Gastroesophageal sphincter (tissue), 4 donors: Measurements from ENCODE around the gene LIMCH1. TPM values are rescaled to one million over a fixed set of nuclear protein-coding genes. Genes with fewer than 3 reads are reported as not detected.

ENCODE experiments used
- ATAC-seq: fragments of 150-250 bp; one replicate; pipeline ENCODE4 v1.9.1; 2016; ENCODE audit warnings: mild to moderate bottlenecking, moderate library complexity
- H3K27ac ChIP-seq, 4 donors: fragments of 200-600 bp; sonication (generic) in 3 of 4; 1 replicate in 3 of 4; 2 replicates in 1 of 4; pipeline ENCODE4 v1.5.1; 2016 to 2019
- H3K27me3 ChIP-seq: fragments of 200-600 bp; sonication (generic); one replicate; pipeline ENCODE4 v1.5.1; 2019
- H3K36me3 ChIP-seq, 2 donors: fragments of 200-600 bp; sonication (generic); one replicate each; pipeline ENCODE4 v1.5.1; 2019; ENCODE audit warnings: control low read depth in 1 of 2
- H3K4me1 ChIP-seq, 3 donors: fragments of 200-600 bp; sonication (generic); 1 replicate in 2 of 3; 2 replicates in 1 of 3; pipeline ENCODE4 v1.5.1; 2016 to 2019; ENCODE audit warnings: control low read depth in 2 of 3
- H3K4me3 ChIP-seq, 2 donors: fragments of 200-600 bp; sonication (generic); one replicate each; pipeline ENCODE4 v1.5.1; 2019; ENCODE audit warnings: mild to moderate bottlenecking in 1 of 2, moderate library complexity in 1 of 2
- H3K9me3 ChIP-seq, 3 donors: fragments of 200-600 bp; sonication (generic); one replicate each; pipeline ENCODE4 v1.5.1; 2017 to 2019; ENCODE audit warnings: control low read depth in 2 of 3
- CTCF ChIP-seq, 4 experiments: fragments of 200-600 bp in 2 of 4; fragments of 450-650 bp in 2 of 4; sonication (generic) in 1 of 4; IDR thresholded peaks; one replicate each; pipeline ENCODE4 v1.5.1; 2017 to 2019; ENCODE audit warnings: antibody characterized with exemption in 4 of 4, mild to moderate bottlenecking in 2 of 4, moderate library complexity in 2 of 4
- EP300 ChIP-seq: sonication (generic); formaldehyde crosslinking; IDR thresholded peaks from one replicate; pipeline ENCODE4 v1.6.1; 2017; ENCODE audit warnings: antibody characterized with exemption, mild to moderate bottlenecking
- POLR2A ChIP-seq, 2 donors: fragments of 450-650 bp; IDR thresholded peaks; one replicate each; pipeline ENCODE4 v1.6.1; 2017; ENCODE audit warnings: antibody characterized with exemption in 2 of 2, mild to moderate bottlenecking in 2 of 2, moderate library complexity in 1 of 2
- POLR2AphosphoS5 ChIP-seq: sonication (generic); formaldehyde crosslinking; IDR thresholded peaks from one replicate; pipeline ENCODE4 v1.6.1; 2017; ENCODE audit warnings: antibody characterized with exemption
- WGBS, 2 donors: methylation state at CpG; one replicate each; pipeline ENCODE4 v1.1.5; 2018; ENCODE audit warnings: low coverage in 1 of 2; 5-methylcytosine and 5-hydroxymethylcytosine counted together
- total RNA-seq, 4 donors: library from RNA; depleted of rRNA; stranded (reverse); fragments of >200 nt; gene quantifications; one replicate each; pipeline ENCODE4 v1.1.0, GENCODE V29; 2016

LIMCH1 gene
- total RNA-seq, 4 donors from 2014 or later = 9.8 to 82.9 (median 63.1) TPM

- Histone ChIP-seq H3K4me1 (peaks cover 0 to 5% (median 0%) of the 10 kb centered on the region in 3 donors), H3K9me3 (no peaks in the 10 kb centered on the region), H3K4me3 (no peak overlapping the region), H3K27me3 (no peaks in the 10 kb centered on the region), H3K36me3 (no peaks in the 10 kb centered on the region), H3K27ac (no peak overlapping the region)
- TF ChIP-seq POLR2AphosphoS5 (no peak), EP300 (no peak), POLR2A (IDR thresholded peaks at IDR 0.05) (no peak), CTCF (IDR thresholded peaks at IDR 0.05) (no peak)
- no peak for ATAC-seq
- WGBS, 2 donors = 86% methylated on average over 1 of the region's 5 CpGs; no CpG with 5 or more reads in 1 of the 2 donors
Observed at GRCh38 chr4:41530741-41531140, 7.2 kb upstream of the LIMCH1 start.

GRCh38 chr4:41532336-41532735 is 5.6 kb upstream of the LIMCH1 start:
- H3K4me3 ChIP-seq = no peak overlapping the region
- no peaks in the 10 kb centered on the region for H3K9me3 ChIP-seq
- ATAC-seq = no peak
- H3K4me1 ChIP-seq = peaks cover 0 to 21% (median 0%) of the 10 kb centered on the region in 3 donors
- no peaks in the 10 kb centered on the region for H3K36me3 ChIP-seq
- 80 to 91% methylated on average over 3 to 7 of the region's 7 CpGs for WGBS, 2 donors
- H3K27ac ChIP-seq = no peak overlapping the region
- no peaks in the 10 kb centered on the region for H3K27me3 ChIP-seq
- no peak for TF ChIP-seq POLR2A (IDR thresholded peaks at IDR 0.05)
- no peak for TF ChIP-seq POLR2AphosphoS5
- no peak for TF ChIP-seq CTCF (IDR thresholded peaks at IDR 0.05)
- TF ChIP-seq EP300 = no peak

- no peaks in the 10 kb centered on the region for H3K27me3 ChIP-seq
- no CpG with 5 or more reads among the region's 2 CpGs for WGBS, 2 donors
- peaks cover 0 to 27% (median 2%) of the 10 kb centered on the region in 3 donors for H3K4me1 ChIP-seq
- TF ChIP-seq POLR2A (IDR thresholded peaks at IDR 0.05) (no peak), CTCF (IDR thresholded peaks at IDR 0.05) (no peak), EP300 (no peak), POLR2AphosphoS5 (no peak)
- no peak overlapping the region for H3K27ac ChIP-seq
- no peaks in the 10 kb centered on the region for H3K36me3 ChIP-seq
- ATAC-seq = no peak
- H3K9me3 ChIP-seq = no peaks in the 10 kb centered on the region
- no peak overlapping the region for H3K4me3 ChIP-seq
Observed at GRCh38 chr4:41532882-41533281, 5.1 kb upstream of the LIMCH1 start.

GRCh38 chr4:41533680-41534079 is 4.3 kb upstream of the LIMCH1 start:
- peaks cover 0 to 35% (median 2%) of the 10 kb centered on the region in 3 donors for H3K4me1 ChIP-seq
- TF ChIP-seq POLR2AphosphoS5 = no peak
- TF ChIP-seq POLR2A (IDR thresholded peaks at IDR 0.05) = no peak
- no peak for TF ChIP-seq EP300
- no peak for TF ChIP-seq CTCF (IDR thresholded peaks at IDR 0.05)

GRCh38 chr4:41534404-41534803 is 3.6 kb upstream of the LIMCH1 start:
- no peaks in the 10 kb centered on the region for H3K9me3 ChIP-seq
- H3K27ac ChIP-seq = no peak overlapping the region
- no peak overlapping the region for H3K4me3 ChIP-seq
- H3K27me3 ChIP-seq = no peaks in the 10 kb centered on the region
- TF ChIP-seq CTCF (IDR thresholded peaks at IDR 0.05) (no peak), POLR2A (IDR thresholded peaks at IDR 0.05) (no peak), EP300 (no peak), POLR2AphosphoS5 (no peak)
- H3K4me1 ChIP-seq = peaks cover 0 to 42% (median 6%) of the 10 kb centered on the region in 3 donors
- no peaks in the 10 kb centered on the region for H3K36me3 ChIP-seq
- ATAC-seq = no peak

More at GRCh38 chr4:41533680-41534079, 4.3 kb upstream of the LIMCH1 start:
- no peaks in the 10 kb centered on the region for H3K36me3 ChIP-seq
- no peaks in the 10 kb centered on the region for H3K9me3 ChIP-seq
- no peaks in the 10 kb centered on the region for H3K27me3 ChIP-seq
- ATAC-seq = no peak
- no peak overlapping the region for H3K27ac ChIP-seq
- no peak overlapping the region for H3K4me3 ChIP-seq
- WGBS, 2 donors = 85 to 100% methylated on average over 3 of the region's 3 CpGs
